ENCODE data around the gene DAZAP2.

DNA sequence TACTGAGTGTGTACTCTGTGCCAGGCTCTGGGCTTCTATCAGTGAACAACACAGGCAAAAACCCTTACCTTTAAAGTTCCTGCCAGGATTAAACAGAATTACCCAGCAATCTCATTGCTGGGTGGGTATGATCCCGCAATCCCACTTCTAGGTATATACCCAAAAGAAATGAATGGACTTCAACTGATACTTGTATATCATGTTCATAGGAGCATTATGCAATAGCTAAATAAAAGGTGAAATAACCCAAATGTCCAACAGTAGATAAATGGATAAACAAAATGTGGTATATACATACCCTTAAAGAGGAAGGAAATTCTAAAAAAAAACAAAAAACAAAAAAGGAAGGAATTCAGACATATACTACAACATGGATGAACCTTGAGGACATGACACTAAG is 14.7 kb downstream of the DAZAP2 start:
- TF ChIP-seq, protein P1, sequence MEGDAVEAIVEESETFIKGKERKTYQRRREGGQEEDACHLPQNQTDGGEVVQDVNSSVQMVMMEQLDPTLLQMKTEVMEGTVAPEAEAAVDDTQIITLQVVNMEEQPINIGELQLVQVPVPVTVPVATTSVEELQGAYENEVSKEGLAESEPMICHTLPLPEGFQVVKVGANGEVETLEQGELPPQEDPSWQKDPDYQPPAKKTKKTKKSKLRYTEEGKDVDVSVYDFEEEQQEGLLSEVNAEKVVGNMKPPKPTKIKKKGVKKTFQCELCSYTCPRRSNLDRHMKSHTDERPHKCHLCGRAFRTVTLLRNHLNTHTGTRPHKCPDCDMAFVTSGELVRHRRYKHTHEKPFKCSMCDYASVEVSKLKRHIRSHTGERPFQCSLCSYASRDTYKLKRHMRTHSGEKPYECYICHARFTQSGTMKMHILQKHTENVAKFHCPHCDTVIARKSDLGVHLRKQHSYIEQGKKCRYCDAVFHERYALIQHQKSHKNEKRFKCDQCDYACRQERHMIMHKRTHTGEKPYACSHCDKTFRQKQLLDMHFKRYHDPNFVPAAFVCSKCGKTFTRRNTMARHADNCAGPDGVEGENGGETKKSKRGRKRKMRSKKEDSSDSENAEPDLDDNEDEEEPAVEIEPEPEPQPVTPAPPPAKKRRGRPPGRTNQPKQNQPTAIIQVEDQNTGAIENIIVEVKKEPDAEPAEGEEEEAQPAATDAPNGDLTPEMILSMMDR (conservative IDR thresholded peaks at IDR 0.05; ENCODE audit: low read length): no peak
- no peak for TF ChIP-seq EZH2phosphoT487 (IDR thresholded peaks at IDR 0.05; ENCODE audit: borderline replicate concordance, low read depth, low read length)

Data from OCI-LY7 (cell line).